ENCODE data around the gene TRIAP1. TPM values are rescaled to one million over a fixed set of nuclear protein-coding genes. Genes with fewer than 3 reads are reported as not detected.

Gene TRIAP1
- polyA plus RNA-seq, 1 of the 3 experiments (the other 2 are of a cell fraction) = 34.1 TPM

DNA sequence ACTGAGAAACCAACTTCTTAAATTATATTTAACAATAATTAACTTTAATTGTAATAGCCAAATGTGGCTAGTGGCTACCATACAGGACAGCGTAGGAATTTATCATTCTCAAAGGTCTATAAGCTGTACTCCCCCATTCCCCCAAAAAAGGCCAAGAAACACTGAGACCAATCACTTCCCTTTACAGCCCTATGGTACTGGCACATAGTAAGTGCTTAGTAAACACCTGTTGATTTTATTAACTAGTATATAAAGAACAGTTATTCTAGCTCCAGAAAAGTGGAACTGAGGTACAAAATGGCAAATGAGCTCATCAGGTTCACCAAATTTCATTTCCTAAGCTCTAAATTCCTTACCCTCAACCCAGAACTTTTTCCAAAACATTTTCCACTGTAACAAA, 29.5 kb upstream of the TRIAP1 start:
- no peak overlapping the region for H3K4me3 ChIP-seq (ENCODE audit: low read depth in 2 of 2, low read length in 1 of 2)
- H3K9me2 ChIP-seq = no peaks in the 10 kb centered on the region
- no peak for DNase-seq
- 100% methylated on average over 1 of the region's 1 CpG for WGBS (ENCODE audit: low lambda C conversion rate)
- H3K4me1 ChIP-seq (ENCODE audit: control insufficient read depth in 1 of 2, insufficient read depth in 2 of 2, low read depth in 1 of 2, low read length in 1 of 2) = peaks cover 0 to 2% of the 10 kb centered on the region in 2 experiments; a peak in 1 of 4 replicates
- no peak overlapping the region for H3K4me2 ChIP-seq
- POLR2A ChIA-PET = interaction anchor here (0.7 kb wide), 1 partner anchor 24 kb away, joined by 3 read pairs; no protein-coding TSS in a partner anchor
- H3K79me2 ChIP-seq (ENCODE audit: insufficient read depth) = peaks cover 24% of the 10 kb centered on the region
- TF ChIP-seq PBX3 (IDR thresholded peaks at IDR 0.05) = no peak
- H2AFZ ChIP-seq (ENCODE audit: low read depth) = no peak overlapping the region
- H3K27me3 ChIP-seq (ENCODE audit: insufficient read depth) = no peaks in the 10 kb centered on the region
- no peaks in the 10 kb centered on the region for H3K9me3 ChIP-seq
- peaks cover 14% of the 10 kb centered on the region for H3F3A ChIP-seq (replicated peaks; ENCODE audit: insufficient read depth)
- no peak overlapping the region for H3K27ac ChIP-seq (ENCODE audit: low read depth in 2 of 2, low read length in 1 of 2)
- no peak overlapping the region for H3K9ac ChIP-seq
- no peaks in the 10 kb centered on the region for H3K36me3 ChIP-seq (replicated peaks in 1 of 2; ENCODE audit: control insufficient read depth in 1 of 2, insufficient read depth in 2 of 2, low read length in 1 of 2)
- no peaks in the 10 kb centered on the region for H4K20me1 ChIP-seq (ENCODE audit: insufficient read depth)
- CTCF ChIA-PET = interaction anchor here (0.6 to 2.2 kb wide), 5 partner anchors 13 to 463 kb away, joined by 3 to 7 read pairs (median 4); no protein-coding TSS in a partner anchor

DNA sequence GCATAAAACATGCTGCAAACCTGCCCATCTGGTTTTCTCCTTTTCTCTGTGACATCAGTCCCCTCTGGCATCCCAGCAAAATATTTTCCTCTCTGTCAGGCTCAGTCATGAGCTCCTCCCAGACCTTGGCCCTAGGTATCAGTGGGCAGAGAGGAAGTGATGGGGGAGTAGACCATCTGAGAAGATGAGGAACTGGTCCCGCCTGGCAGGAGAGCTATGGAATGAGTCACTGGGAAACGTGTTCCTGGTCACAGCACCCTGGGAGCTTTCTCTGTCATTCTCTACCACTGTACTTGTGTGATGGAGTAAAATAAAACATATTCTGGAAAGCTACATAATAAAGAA, 28.4 kb upstream of the TRIAP1 start:
- peak overlapping the region; percentile 62 for H3K4me2 ChIP-seq
- peaks cover 32% of the 10 kb centered on the region for H3K79me2 ChIP-seq (ENCODE audit: insufficient read depth)
- ChIA-PET CTCF (interaction anchor here (0.6 to 2.1 kb wide), 4 partner anchors 8 to 21 kb away, joined by 3 to 5 read pairs (median 4); no protein-coding TSS in a partner anchor), POLR2A (no interaction called here)
- H4K20me1 ChIP-seq (ENCODE audit: insufficient read depth) = no peaks in the 10 kb centered on the region
- DNase-seq = peak; percentile 27
- peak overlapping the region in 1 of 2 experiments; percentile 64; a peak in 2 of 4 replicates for H3K27ac ChIP-seq (ENCODE audit: low read depth in 2 of 2, low read length in 1 of 2)
- peaks cover 0 to 5% of the 10 kb centered on the region in 2 experiments; a peak in 1 of 4 replicates for H3K4me1 ChIP-seq (ENCODE audit: control insufficient read depth in 1 of 2, insufficient read depth in 2 of 2, low read depth in 1 of 2, low read length in 1 of 2)
- H2AFZ ChIP-seq (ENCODE audit: low read depth) = peak overlapping the region; percentile 32; the same call in 1 of the 2 replicates
- no peaks in the 10 kb centered on the region for H3K27me3 ChIP-seq (ENCODE audit: insufficient read depth)
- 10% methylated on average over 2 of the region's 2 CpGs for WGBS (ENCODE audit: low lambda C conversion rate)
- 0 out of 2 replicates have a peak overlapping the region, but pooled peaks have one; percentile 4 for H3K9ac ChIP-seq
- no peaks in the 10 kb centered on the region for H3K36me3 ChIP-seq (replicated peaks in 1 of 2; ENCODE audit: control insufficient read depth in 1 of 2, insufficient read depth in 2 of 2, low read length in 1 of 2)
- H3K9me3 ChIP-seq = no peaks in the 10 kb centered on the region
- TF ChIP-seq, protein P1, sequence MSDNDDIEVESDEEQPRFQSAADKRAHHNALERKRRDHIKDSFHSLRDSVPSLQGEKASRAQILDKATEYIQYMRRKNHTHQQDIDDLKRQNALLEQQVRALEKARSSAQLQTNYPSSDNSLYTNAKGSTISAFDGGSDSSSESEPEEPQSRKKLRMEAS (IDR thresholded peaks at IDR 0.05; ENCODE audit: low read depth) = peak; percentile 52; the same call in 1 of the 2 replicates
- TF ChIP-seq RFX5 (IDR thresholded peaks at IDR 0.05; ENCODE audit: low read length) = no peak
- TF ChIP-seq, protein P2, sequence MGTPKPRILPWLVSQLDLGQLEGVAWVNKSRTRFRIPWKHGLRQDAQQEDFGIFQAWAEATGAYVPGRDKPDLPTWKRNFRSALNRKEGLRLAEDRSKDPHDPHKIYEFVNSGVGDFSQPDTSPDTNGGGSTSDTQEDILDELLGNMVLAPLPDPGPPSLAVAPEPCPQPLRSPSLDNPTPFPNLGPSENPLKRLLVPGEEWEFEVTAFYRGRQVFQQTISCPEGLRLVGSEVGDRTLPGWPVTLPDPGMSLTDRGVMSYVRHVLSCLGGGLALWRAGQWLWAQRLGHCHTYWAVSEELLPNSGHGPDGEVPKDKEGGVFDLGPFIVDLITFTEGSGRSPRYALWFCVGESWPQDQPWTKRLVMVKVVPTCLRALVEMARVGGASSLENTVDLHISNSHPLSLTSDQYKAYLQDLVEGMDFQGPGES (IDR thresholded peaks at IDR 0.05; ENCODE audit: low read depth, low read length) = no peak
- peak; percentile 31; the same call in 1 of the 2 replicates for TF ChIP-seq TCF12 (IDR thresholded peaks at IDR 0.05)
- TF ChIP-seq FOSL2 (IDR thresholded peaks at IDR 0.05; ENCODE audit: borderline replicate concordance, low read depth) = peak; percentile 67
- 0 out of 2 replicates have a peak, but pooled peaks have one; percentile 25 for TF ChIP-seq PBX3 (IDR thresholded peaks at IDR 0.05)
- no peak for TF ChIP-seq ELF1 (IDR thresholded peaks at IDR 0.05)
- TF ChIP-seq RCOR1 (IDR thresholded peaks at IDR 0.05; ENCODE audit: low read length) = no peak
- TF ChIP-seq, protein P3, sequence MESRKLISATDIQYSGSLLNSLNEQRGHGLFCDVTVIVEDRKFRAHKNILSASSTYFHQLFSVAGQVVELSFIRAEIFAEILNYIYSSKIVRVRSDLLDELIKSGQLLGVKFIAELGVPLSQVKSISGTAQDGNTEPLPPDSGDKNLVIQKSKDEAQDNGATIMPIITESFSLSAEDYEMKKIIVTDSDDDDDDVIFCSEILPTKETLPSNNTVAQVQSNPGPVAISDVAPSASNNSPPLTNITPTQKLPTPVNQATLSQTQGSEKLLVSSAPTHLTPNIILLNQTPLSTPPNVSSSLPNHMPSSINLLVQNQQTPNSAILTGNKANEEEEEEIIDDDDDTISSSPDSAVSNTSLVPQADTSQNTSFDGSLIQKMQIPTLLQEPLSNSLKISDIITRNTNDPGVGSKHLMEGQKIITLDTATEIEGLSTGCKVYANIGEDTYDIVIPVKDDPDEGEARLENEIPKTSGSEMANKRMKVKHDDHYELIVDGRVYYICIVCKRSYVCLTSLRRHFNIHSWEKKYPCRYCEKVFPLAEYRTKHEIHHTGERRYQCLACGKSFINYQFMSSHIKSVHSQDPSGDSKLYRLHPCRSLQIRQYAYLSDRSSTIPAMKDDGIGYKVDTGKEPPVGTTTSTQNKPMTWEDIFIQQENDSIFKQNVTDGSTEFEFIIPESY (IDR thresholded peaks at IDR 0.05; ENCODE audit: borderline replicate concordance, low read depth) = no peak
- no peak for TF ChIP-seq TEAD4 (IDR thresholded peaks at IDR 0.05; ENCODE audit: borderline replicate concordance, insufficient read depth)
- no peak overlapping the region; a peak in 1 of 4 replicates for H3K4me3 ChIP-seq (ENCODE audit: low read depth in 2 of 2, low read length in 1 of 2)
- H3F3A ChIP-seq (replicated peaks; ENCODE audit: insufficient read depth) = peaks cover 14% of the 10 kb centered on the region
- no peaks in the 10 kb centered on the region for H3K9me2 ChIP-seq
